IMR-90 (cell line): ENCODE results near the gene SMIM29. TPM values are rescaled to one million over a fixed set of nuclear protein-coding genes. Genes with fewer than 3 reads are reported as not detected.

Experiments used
- ATAC-seq: fragments of 200-7000 bp; cut with Tn5 transposase; 2 replicates; pipeline ENCODE4 v1.9.1; 2020; ENCODE audit warnings: low read depth, mild to moderate bottlenecking, moderate library complexity
- BruUV-seq: library from RNA; stranded (reverse); fragments of 400-500 nt; replicated peaks from 2 replicates; lab custom pipeline; 2021; lab: Mats Ljungman, UMichigan
- CTCF ChIA-PET: fragments of 300-600 bp; formaldehyde crosslinking; extraction: SDS; loops from one replicate; lab custom pipeline; 2021; ENCODE audit warnings: antibody characterized with exemption; lab: Yijun Ruan, JAX
- POLR2A ChIA-PET: fragments of 300-600 bp; sonication (Branson Sonifier 250); formaldehyde crosslinking; loops from one replicate; lab custom pipeline; 2022; ENCODE audit warnings: antibody characterized with exemption; ENCODE audit not compliant: unreplicated experiment; lab: Charles Lee
- DNase-seq: peaks from one replicate; pipeline ENCODE4 v3.0.0; 2013
- H2AFZ ChIP-seq: replicated peaks from 2 replicates; pipeline ENCODE3; 2013; ENCODE audit warnings: low read length, mild to moderate bottlenecking; ENCODE audit not compliant: poor library complexity
- H2AK5ac ChIP-seq: 2 replicates; pipeline ENCODE4 v1.6.1; 2013; ENCODE audit warnings: low read depth, low read length, inconsistent platforms
- H2AK9ac ChIP-seq: replicated peaks from 2 replicates; pipeline ENCODE3; 2013; ENCODE audit warnings: mild to moderate bottlenecking, low read depth, low read length, moderate library complexity; ENCODE audit not compliant: poor library complexity
- H2BK120ac ChIP-seq: 2 replicates; pipeline ENCODE4 v1.6.1; 2013; ENCODE audit warnings: low read depth, low read length, inconsistent platforms
- H2BK15ac ChIP-seq: 3 replicates; pipeline ENCODE4 v1.6.1; 2013; ENCODE audit warnings: low read depth, low read length, inconsistent platforms
- H2BK20ac ChIP-seq: 2 replicates; pipeline ENCODE4 v1.6.1; 2013; ENCODE audit warnings: low read depth, mild to moderate bottlenecking, inconsistent platforms, low read length, moderate library complexity
- H2BK5ac ChIP-seq: 2 replicates; pipeline ENCODE4 v1.6.1; 2013; ENCODE audit warnings: mild to moderate bottlenecking, low read depth, low read length, inconsistent platforms; ENCODE audit not compliant: poor library complexity, severe bottlenecking
- H3K14ac ChIP-seq: replicated peaks from 2 replicates; pipeline ENCODE4 v1.6.1; 2013; ENCODE audit warnings: low read depth, low read length, inconsistent platforms
- H3K18ac ChIP-seq: 2 replicates; pipeline ENCODE4 v1.6.1; 2013; ENCODE audit warnings: low read depth, low read length, control low read depth
- H3K23ac ChIP-seq: 2 replicates; pipeline ENCODE4 v1.6.1; 2013; ENCODE audit warnings: low read depth, low read length, inconsistent platforms
- H3K27ac ChIP-seq: 2 replicates; pipeline ENCODE4 v1.5.1; 2013; ENCODE audit warnings: mild to moderate bottlenecking, control low read depth, low read length; ENCODE audit not compliant: insufficient read depth
- H3K27me3 ChIP-seq: 2 replicates; pipeline ENCODE4 v1.6.1; 2013; ENCODE audit warnings: low read length; ENCODE audit not compliant: control insufficient read depth, insufficient read depth
- H3K36me3 ChIP-seq: 2 replicates; pipeline ENCODE4 v1.6.1; 2013; ENCODE audit warnings: low read length, mixed read lengths; ENCODE audit not compliant: control insufficient read depth, insufficient read depth
- H3K4ac ChIP-seq: 2 replicates; pipeline ENCODE4 v1.6.1; 2013; ENCODE audit warnings: low read depth, low read length, inconsistent platforms
- H3K4me1 ChIP-seq: 2 replicates; pipeline ENCODE4 v1.6.1; 2013; ENCODE audit warnings: low read length, mixed read lengths; ENCODE audit not compliant: control insufficient read depth, insufficient read depth
- H3K4me2 ChIP-seq: 2 replicates; pipeline ENCODE4 v1.6.1; 2013; ENCODE audit warnings: low read depth, mild to moderate bottlenecking, control low read depth, low read length, moderate library complexity
- H3K4me3 ChIP-seq: 2 replicates; pipeline ENCODE4 v1.5.1; 2013; ENCODE audit warnings: low read depth, mild to moderate bottlenecking, control low read depth, low read length, moderate library complexity; ENCODE audit not compliant: insufficient read depth
- H3K56ac ChIP-seq: 2 replicates; pipeline ENCODE4 v1.6.1; 2013; ENCODE audit warnings: low read length, inconsistent platforms; ENCODE audit not compliant: insufficient read depth; ENCODE audit errors: extremely low read depth
- H3K79me1 ChIP-seq, 2 experiments: 2 replicates each; pipeline ENCODE4 v1.6.1; 2013; ENCODE audit warnings: low read length in 2 of 2, inconsistent platforms in 1 of 2, low read depth in 1 of 2
- H3K9ac ChIP-seq: 2 replicates; pipeline ENCODE4 v1.6.1; 2013; ENCODE audit warnings: low read depth, low read length, control low read depth
- H3K9me1 ChIP-seq: 2 replicates; pipeline ENCODE4 v1.6.1; 2013; ENCODE audit warnings: low read length, inconsistent platforms; ENCODE audit not compliant: insufficient read depth
- H3K9me3 ChIP-seq: 2 replicates; pipeline ENCODE4 v1.6.1; 2013; ENCODE audit warnings: low read length; ENCODE audit not compliant: control insufficient read depth, insufficient read depth
- H4K20me1 ChIP-seq: 2 replicates; pipeline ENCODE4 v1.6.1; 2013; ENCODE audit warnings: low read length, inconsistent platforms; ENCODE audit not compliant: insufficient read depth
- H4K5ac ChIP-seq: 2 replicates; pipeline ENCODE4 v1.6.1; 2013; ENCODE audit warnings: mild to moderate bottlenecking, low read depth, low read length, control low read depth
- H4K8ac ChIP-seq, 2 experiments: 2 replicates each; pipeline ENCODE4 v1.6.1; 2013; ENCODE audit warnings: low read depth in 2 of 2, low read length in 2 of 2, control low read depth in 1 of 2, inconsistent platforms in 1 of 2
- H4K91ac ChIP-seq: 2 replicates; pipeline ENCODE4 v1.6.1; 2013; ENCODE audit warnings: low read depth, low read length, inconsistent platforms; ENCODE audit not compliant: insufficient read depth
- BHLHE40 ChIP-seq: fragments of 150-350 bp; IDR thresholded peaks from 2 replicates; pipeline ENCODE4 v1.6.1; 2016; ENCODE audit warnings: mild to moderate bottlenecking, low read depth, low read length
- CHD1 ChIP-seq: IDR thresholded peaks from 2 replicates; pipeline ENCODE4 v1.6.1; 2012; ENCODE audit warnings: low read depth, low read length, improper control_type of control experiment
- CTCF ChIP-seq: conservative IDR thresholded peaks from 2 replicates; pipeline ENCODE4 v1.5.1; 2012; ENCODE audit warnings: mild to moderate bottlenecking, low read depth, low read length, improper control_type of control experiment
- ELK1 ChIP-seq: fragments of 150-350 bp; IDR thresholded peaks from 2 replicates; pipeline ENCODE4 v1.6.1; 2016; ENCODE audit warnings: low read depth, mild to moderate bottlenecking, low read length, moderate library complexity, borderline replicate concordance
- FOS ChIP-seq: fragments of 150-350 bp; IDR thresholded peaks from 2 replicates; pipeline ENCODE4 v1.6.1; 2016; ENCODE audit warnings: low read depth, low read length
- MAFK ChIP-seq: IDR thresholded peaks from 2 replicates; pipeline ENCODE4 v1.6.1; 2012; ENCODE audit warnings: low read depth, low read length, improper control_type of control experiment
- MAZ ChIP-seq: IDR thresholded peaks from 2 replicates; pipeline ENCODE4 v1.6.1; 2012; ENCODE audit warnings: low read depth, mild to moderate bottlenecking, low read length, improper control_type of control experiment, moderate library complexity, borderline replicate concordance
- NFE2L2 ChIP-seq: fragments of 150-350 bp; IDR thresholded peaks from 2 replicates; pipeline ENCODE4 v1.6.1; 2016; ENCODE audit warnings: low read depth, mild to moderate bottlenecking, low read length
- RAD21 ChIP-seq: IDR thresholded peaks from 2 replicates; pipeline ENCODE4 v1.6.1; 2012; ENCODE audit warnings: low read length, improper control_type of control experiment
- SMC3 ChIP-seq: fragments of 150-350 bp; IDR thresholded peaks from 2 replicates; pipeline ENCODE4 v1.6.1; 2016; ENCODE audit warnings: low read depth, mild to moderate bottlenecking, antibody characterized with exemption, low read length, moderate library complexity
- WGBS, 2 experiments: methylation state at CpG; one replicate each; pipeline versions ENCODE4 v1.1.5 to v1.1.7; 2013; ENCODE audit warnings: missing lambda C conversion rate in 2 of 2; ENCODE audit not compliant: insufficient read length in 1 of 2; ENCODE audit errors: extremely low coverage in 2 of 2; 5-methylcytosine and 5-hydroxymethylcytosine counted together
- dilution Hi-C: fragments of 300-500 bp; cut with HindIII; formaldehyde crosslinking; loops from one replicate; pipeline ENCODE4 v1.14.3; 2018; ENCODE audit warnings: low sequenced_read_pairs; ENCODE audit not compliant: unreplicated experiment
- in situ Hi-C: fragments of 300-500 bp; cut with MboI; formaldehyde crosslinking; loops from 3 replicates; pipeline ENCODE4 v1.14.3; 2019; ENCODE audit warnings: low sequenced_read_pairs, inconsistent platforms, mixed read lengths
- intact Hi-C: fragments of 100-400 bp; cut with micrococcal nuclease; formaldehyde crosslinking; loops from 2 replicates; pipeline ENCODE4 v1.10.0; 2022
- polyA plus RNA-seq, 3 experiments: library from polyadenylated mRNA; depleted of rRNA; stranded (reverse); fragments of >200 nt; gene quantifications; 2 replicates each; pipeline ENCODE4 v1.2.3, GENCODE V29; 2012; ENCODE audit warnings: low replicate concordance in 1 of 3
- total RNA-seq: library from RNA; depleted of rRNA; stranded (reverse); fragments of >200 nt; gene quantifications from 2 replicates; pipeline ENCODE4 v1.2.3, GENCODE V29; 2012
- TF ChIP-seq, protein P1 (sequence below): fragments of 150-350 bp; IDR thresholded peaks from 2 replicates; pipeline ENCODE4 v1.6.1; 2017; ENCODE audit warnings: mild to moderate bottlenecking, antibody characterized with exemption, low read length, low read depth

The SMIM29 gene
- total and polyA plus RNA-seq, 2 of the 4 experiments (the other 2 are of a cell fraction) = 8.4 to 28.9 TPM

DNA sequence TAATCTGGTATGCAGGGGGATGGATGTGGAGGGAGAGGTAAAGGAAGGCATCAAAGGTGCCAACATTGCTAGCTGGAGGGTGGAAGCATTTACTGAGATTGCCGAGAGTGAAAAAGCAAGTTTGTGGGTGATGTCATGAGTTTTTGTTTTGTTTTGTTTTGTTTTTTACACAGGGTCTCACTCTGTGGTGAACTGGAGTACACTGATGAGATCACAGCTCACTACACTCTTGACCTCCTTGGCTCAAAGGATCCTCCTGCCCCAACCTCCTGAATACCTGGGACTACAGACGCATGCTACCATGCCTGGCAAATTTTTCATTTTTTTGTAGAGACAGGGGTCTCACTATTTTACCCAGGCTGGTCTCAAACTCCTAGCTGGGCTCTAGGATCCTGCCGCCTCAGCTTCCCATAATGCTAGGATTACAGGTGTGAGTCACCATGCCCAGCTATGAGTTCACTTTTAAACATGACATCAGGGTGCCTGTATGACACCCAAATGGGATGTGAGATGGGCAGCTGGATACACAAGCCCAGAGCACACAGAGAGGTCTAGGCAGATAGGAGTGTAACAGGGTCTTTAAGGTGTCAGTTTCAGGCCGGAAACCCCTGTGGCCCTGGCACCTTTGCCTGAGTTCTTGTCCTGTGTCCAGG, 47.2 kb downstream of the SMIM29 start:
- intact Hi-C loops (no loop called here), in situ Hi-C loops (no loop called here), dilution Hi-C loops (no loop called here)
- Histone ChIP-seq H3K27ac (no peak overlapping the region), H2AK5ac (peak overlapping the region; percentile 61; the same call in 1 of the 2 replicates), H4K91ac (no peak overlapping the region), H2BK120ac (no peak overlapping the region), H3K36me3 (no peaks in the 10 kb centered on the region), H4K8ac (no peak overlapping the region), H3K4me2 (no peak overlapping the region), H3K9me1 (0 out of 2 replicates have a peak, but pooled peaks cover 6% of the 10 kb centered on the region), H3K4me3 (no peak overlapping the region), H3K79me1 (no peaks in the 10 kb centered on the region), H4K20me1 (no peaks in the 10 kb centered on the region), H3K4me1 (peaks cover 4% of the 10 kb centered on the region), H2BK15ac (peak overlapping the region; percentile 54; the same call in 1 of the 3 replicates), H2AFZ (peak overlapping the region; percentile 72), H3K9me3 (no peaks in the 10 kb centered on the region), H3K9ac (no peak overlapping the region), H2BK5ac (no peak overlapping the region), H4K5ac (no peak overlapping the region), H3K27me3 (no peaks in the 10 kb centered on the region), H3K56ac (no peak overlapping the region), H3K18ac (peak overlapping the region; percentile 55; the same call in 1 of the 2 replicates), H3K4ac (no peak overlapping the region), H3K14ac (peak overlapping the region; percentile 56), H2AK9ac (peak overlapping the region; percentile 72), H2BK20ac (peak overlapping the region; percentile 21; the same call in 1 of the 2 replicates), H3K23ac (no peak overlapping the region)
- ChIA-PET CTCF (interaction anchor here (0.6 to 1.3 kb wide), 3 partner anchors 15 to 42 kb away, joined by 3 to 5 read pairs (median 4); no protein-coding TSS in a partner anchor), POLR2A (interaction anchor here (0.6 kb wide), 1 partner anchor 35 kb away, joined by 5 read pairs; the partner anchor contains the start of gene HMGA1)
- 100% methylated on average over 1 of the region's 4 CpGs; no CpG with 5 or more reads in 1 of the 2 experiments for WGBS, 2 experiments
- DNase-seq = peak; percentile 53
- ATAC-seq = no peak
- no peak for TF ChIP-seq BHLHE40
- TF ChIP-seq MAZ = no peak
- no peak for TF ChIP-seq NFE2L2
- TF ChIP-seq SMC3 = no peak
- no peak for TF ChIP-seq MAFK
- no peak for TF ChIP-seq ELK1
- TF ChIP-seq CTCF = no peak
- no peak for TF ChIP-seq RAD21
- TF ChIP-seq FOS = no peak
- TF ChIP-seq, protein P1, sequence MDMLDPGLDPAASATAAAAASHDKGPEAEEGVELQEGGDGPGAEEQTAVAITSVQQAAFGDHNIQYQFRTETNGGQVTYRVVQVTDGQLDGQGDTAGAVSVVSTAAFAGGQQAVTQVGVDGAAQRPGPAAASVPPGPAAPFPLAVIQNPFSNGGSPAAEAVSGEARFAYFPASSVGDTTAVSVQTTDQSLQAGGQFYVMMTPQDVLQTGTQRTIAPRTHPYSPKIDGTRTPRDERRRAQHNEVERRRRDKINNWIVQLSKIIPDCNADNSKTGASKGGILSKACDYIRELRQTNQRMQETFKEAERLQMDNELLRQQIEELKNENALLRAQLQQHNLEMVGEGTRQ = no peak
- TF ChIP-seq CHD1 = no peak
- no TSS peak for BruUV-seq
